HepG2 (cell line): ENCODE results near the gene APEX1. TPM values are rescaled to one million over a fixed set of nuclear protein-coding genes. Genes with fewer than 3 reads are reported as not detected.

Source experiments
- ATM ChIP-seq: fragments of 450-650 bp; IDR thresholded peaks from 2 replicates; pipeline ENCODE4 v1.7.1; 2017; ENCODE audit warnings: mild to moderate bottlenecking, borderline replicate concordance
- DBP ChIP-seq: sonication (generic); formaldehyde crosslinking; IDR thresholded peaks from 2 replicates; pipeline ENCODE4 v1.4.0; 2020; ENCODE audit warnings: missing genetic modification reagents; ENCODE audit errors: not compliant biosample characterization
- DR1 ChIP-seq: sonication (generic); formaldehyde crosslinking; IDR thresholded peaks from 2 replicates; pipeline ENCODE4 v1.8.0; 2021; ENCODE audit warnings: mild to moderate bottlenecking, missing genetic modification reagents, inconsistent platforms
- GRHL1 ChIP-seq: sonication (generic); formaldehyde crosslinking; conservative IDR thresholded peaks from 2 replicates; pipeline ENCODE4 v1.8.0; 2022; ENCODE audit warnings: missing genetic modification reagents
- KDM1A ChIP-seq: IDR thresholded peaks from 2 replicates; pipeline ENCODE4 v1.6.1; 2016; ENCODE audit warnings: missing compliant biosample characterization
- KLF12 ChIP-seq: sonication (generic); formaldehyde crosslinking; IDR thresholded peaks from 2 replicates; pipeline ENCODE4 v1.4.0; 2020; ENCODE audit warnings: missing genetic modification reagents, borderline replicate concordance
- KLF6 ChIP-seq: IDR thresholded peaks from 2 replicates; pipeline ENCODE4 v1.8.0; 2016; ENCODE audit warnings: missing biosample characterization, missing genetic modification reagents
- KMT2A ChIP-seq: sonication (generic); formaldehyde crosslinking; IDR thresholded peaks from 2 replicates; pipeline ENCODE4 v1.4.0; 2020; ENCODE audit warnings: missing genetic modification reagents
- MBNL3 ChIP-seq: fragments of 250-450 bp; sonication (Bioruptor Pico); conservative IDR thresholded peaks from 2 replicates; pipeline ENCODE4 v1.8.0; 2022; ENCODE audit warnings: mild to moderate bottlenecking, inconsistent platforms
- ZNF124 ChIP-seq: sonication (generic); formaldehyde crosslinking; IDR thresholded peaks from 2 replicates; pipeline ENCODE4 v1.4.0; 2020; ENCODE audit warnings: missing genetic modification reagents
- ZNF646 ChIP-seq: sonication (generic); formaldehyde crosslinking; IDR thresholded peaks from 2 replicates; pipeline ENCODE4 v1.9.0; 2021; ENCODE audit warnings: mild to moderate bottlenecking, missing genetic modification reagents
- ZNF724P ChIP-seq: sonication (generic); formaldehyde crosslinking; IDR thresholded peaks from 2 replicates; pipeline ENCODE4 v1.8.0; 2022; ENCODE audit warnings: missing genetic modification reagents, borderline replicate concordance
- polyA plus RNA-seq, 8 experiments: library from polyadenylated mRNA; depleted of rRNA in 3 of 8; stranded (reverse) in 7 of 8; unstranded in 1 of 8; fragments of >200 nt; fragmentation: Illumina TruSeq in 4 of 8; extraction: Trizol in 4 of 8; gene quantifications; 2 replicates each; pipeline versions ENCODE4 v1.2.1 to v1.2.3, GENCODE V29; 2011 to 2016; ENCODE audit warnings: low read depth in 4 of 8, missing spikeins in 1 of 8, mixed read lengths in 1 of 8; ENCODE audit not compliant: insufficient read depth in 1 of 8
- total RNA-seq, 5 experiments: library from RNA; depleted of rRNA; stranded (reverse); fragments of >200 nt; fragmentation: Illumina TruSeq; extraction: Trizol; gene quantifications; 2 replicates each; pipeline ENCODE4 v1.2.3, GENCODE V29; 2016; ENCODE audit warnings: low read depth in 1 of 5
- TF ChIP-seq, protein P1 (sequence below): fragments of 450-650 bp; IDR thresholded peaks from 2 replicates; pipeline ENCODE4 v1.6.1; 2017
- TF ChIP-seq, protein P2 (sequence below): sonication (generic); formaldehyde crosslinking; conservative IDR thresholded peaks from 2 replicates; pipeline ENCODE4 v1.8.0; 2022; ENCODE audit warnings: mild to moderate bottlenecking, moderate library complexity, missing genetic modification reagents
- TF ChIP-seq, protein P3 (sequence below): sonication (generic); formaldehyde crosslinking; IDR thresholded peaks from 2 replicates; pipeline ENCODE4 v1.4.0; 2020; ENCODE audit warnings: missing genetic modification reagents

APEX1 gene
- total and polyA plus RNA-seq, 2 of the 13 experiments (the other 11 are each of a cell fraction or from before 2014, with no cell fraction given): 171 to 405 TPM

DNA sequence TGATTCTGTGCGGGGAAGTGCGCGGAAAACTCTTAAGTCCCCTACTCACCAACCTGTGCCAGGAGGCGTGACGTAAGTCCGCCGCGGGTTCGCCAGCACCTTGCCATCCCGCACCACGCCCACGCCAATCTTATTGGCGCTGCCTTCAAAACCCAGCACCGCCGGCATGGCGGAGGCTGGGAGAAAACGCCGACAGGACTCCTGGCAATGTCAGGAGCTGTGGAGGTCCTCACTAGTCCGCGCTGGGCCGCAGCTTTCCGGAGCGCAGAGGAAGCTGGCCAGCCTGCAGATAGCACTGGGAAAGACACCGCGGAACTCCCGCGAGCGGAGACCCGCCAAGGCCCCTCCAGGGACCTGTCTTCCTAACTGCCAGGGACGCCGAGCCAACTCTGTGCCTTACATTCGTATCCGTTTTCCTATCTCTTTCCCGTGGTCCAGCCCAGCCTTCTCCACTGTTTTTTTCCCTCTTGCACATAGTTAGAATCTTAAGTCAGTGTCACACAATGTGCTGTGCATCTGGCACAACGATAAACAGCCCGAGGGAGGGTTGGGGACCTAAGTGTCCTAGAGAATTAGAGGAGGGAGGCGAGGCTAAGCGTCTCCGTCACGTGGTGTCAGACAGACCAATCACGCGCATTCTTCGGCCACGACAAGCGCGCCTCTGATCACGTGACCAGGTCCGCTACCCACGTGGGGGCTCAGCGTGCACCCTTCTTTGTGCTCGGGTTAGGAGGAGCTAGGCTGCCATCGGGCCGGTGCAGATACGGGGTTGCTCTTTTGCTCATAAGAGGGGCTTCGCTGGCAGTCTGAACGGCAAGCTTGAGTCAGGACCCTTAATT is at the start of gene APEX1, which contains the start of gene OSGEP (continued):
- TF ChIP-seq ZNF646 (CRISPR knock-in tag) (peak; percentile 30; the same call in 1 of the 2 replicates), DR1 (CRISPR knock-in tag) (peak; percentile 90), KDM1A (CRISPR knock-in tag) (no peak), ATM (no peak), DBP (CRISPR knock-in tag) (no peak), MBNL3 (CRISPR knock-in tag) (no peak), ZNF724P (peak; percentile 24), GRHL1 (CRISPR knock-in tag) (no peak), KLF6 (peak; percentile 65; the same call in 1 of the 2 replicates), KMT2A (CRISPR knock-in tag) (no peak; the same call in 1 of the 2 replicates), KLF12 (CRISPR knock-in tag) (peak; percentile 37), ZNF124 (CRISPR knock-in tag) (peak; percentile 70; the same call in 1 of the 2 replicates)
- TF ChIP-seq, protein P1, sequence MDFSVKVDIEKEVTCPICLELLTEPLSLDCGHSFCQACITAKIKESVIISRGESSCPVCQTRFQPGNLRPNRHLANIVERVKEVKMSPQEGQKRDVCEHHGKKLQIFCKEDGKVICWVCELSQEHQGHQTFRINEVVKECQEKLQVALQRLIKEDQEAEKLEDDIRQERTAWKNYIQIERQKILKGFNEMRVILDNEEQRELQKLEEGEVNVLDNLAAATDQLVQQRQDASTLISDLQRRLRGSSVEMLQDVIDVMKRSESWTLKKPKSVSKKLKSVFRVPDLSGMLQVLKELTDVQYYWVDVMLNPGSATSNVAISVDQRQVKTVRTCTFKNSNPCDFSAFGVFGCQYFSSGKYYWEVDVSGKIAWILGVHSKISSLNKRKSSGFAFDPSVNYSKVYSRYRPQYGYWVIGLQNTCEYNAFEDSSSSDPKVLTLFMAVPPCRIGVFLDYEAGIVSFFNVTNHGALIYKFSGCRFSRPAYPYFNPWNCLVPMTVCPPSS: peak; percentile 95; the same call in 1 of the 2 replicates
- TF ChIP-seq, protein P2, sequence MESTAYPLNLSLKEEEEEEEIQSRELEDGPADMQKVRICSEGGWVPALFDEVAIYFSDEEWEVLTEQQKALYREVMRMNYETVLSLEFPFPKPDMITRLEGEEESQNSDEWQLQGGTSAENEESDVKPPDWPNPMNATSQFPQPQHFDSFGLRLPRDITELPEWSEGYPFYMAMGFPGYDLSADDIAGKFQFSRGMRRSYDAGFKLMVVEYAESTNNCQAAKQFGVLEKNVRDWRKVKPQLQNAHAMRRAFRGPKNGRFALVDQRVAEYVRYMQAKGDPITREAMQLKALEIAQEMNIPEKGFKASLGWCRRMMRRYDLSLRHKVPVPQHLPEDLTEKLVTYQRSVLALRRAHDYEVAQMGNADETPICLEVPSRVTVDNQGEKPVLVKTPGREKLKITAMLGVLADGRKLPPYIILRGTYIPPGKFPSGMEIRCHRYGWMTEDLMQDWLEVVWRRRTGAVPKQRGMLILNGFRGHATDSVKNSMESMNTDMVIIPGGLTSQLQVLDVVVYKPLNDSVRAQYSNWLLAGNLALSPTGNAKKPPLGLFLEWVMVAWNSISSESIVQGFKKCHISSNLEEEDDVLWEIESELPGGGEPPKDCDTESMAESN: peak; percentile 95
- TF ChIP-seq, protein P3, sequence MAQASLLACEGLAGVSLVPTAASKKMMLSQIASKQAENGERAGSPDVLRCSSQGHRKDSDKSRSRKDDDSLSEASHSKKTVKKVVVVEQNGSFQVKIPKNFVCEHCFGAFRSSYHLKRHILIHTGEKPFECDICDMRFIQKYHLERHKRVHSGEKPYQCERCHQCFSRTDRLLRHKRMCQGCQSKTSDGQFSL (CRISPR knock-in tag): no peak; the same call in 1 of the 2 replicates
